HepG2 (cell line): ENCODE data around the gene MCM3AP. TPM values are rescaled to one million over a fixed set of nuclear protein-coding genes. Genes with fewer than 3 reads are reported as not detected.

Experiments
- ATAC-seq: fragments of 200-7000 bp; cut with Tn5 transposase; 3 replicates; pipeline ENCODE4 v1.9.1; 2020; ENCODE audit warnings: mild to moderate bottlenecking, moderate library complexity
- BruUV-seq: library from RNA; stranded (reverse); fragments of 400-500 nt; replicated peaks from 2 replicates; lab custom pipeline; 2021; lab: Mats Ljungman, UMichigan
- CTCF ChIA-PET: fragments of 300-600 bp; formaldehyde crosslinking; extraction: SDS; loops from one replicate; lab custom pipeline; 2021; ENCODE audit warnings: low total read pairs, inconsistent platforms, low intra/inter-chr PET ratio; lab: Yijun Ruan, JAX
- POLR2A ChIA-PET: fragments of 350-600 bp; sonication (Branson Sonifier 250); formaldehyde crosslinking; loops from one replicate; lab custom pipeline; 2020; ENCODE audit warnings: antibody characterized with exemption, inconsistent platforms; lab: Yijun Ruan, JAX
- DNase-seq: peaks from one replicate; pipeline ENCODE4 v3.0.0-alpha.2; 2015; ENCODE audit warnings: low spot score
- FAIRE-seq: peaks from 3 replicates; lab custom pipeline; 2011; peaks lifted over from hg19 to GRCh38; lab: Jason Lieb, UNC
- H2AFZ ChIP-seq: one replicate; pipeline ENCODE4 v1.6.1; 2011; ENCODE audit warnings: low read length, inconsistent platforms
- H3K27ac ChIP-seq: fragments of 300-600 bp; 3 replicates; pipeline ENCODE4 v1.8.0; 2011; ENCODE audit warnings: mixed run types, mild to moderate bottlenecking, mixed read lengths, low read length, inconsistent platforms; ENCODE audit not compliant: insufficient read depth; ENCODE audit errors: extremely low read length
- H3K27me3 ChIP-seq, 2 experiments: fragments of 200-600 bp in 1 of 2; 2 replicates in 1 of 2; 3 replicates in 1 of 2; pipeline versions ENCODE4 v1.6.0 to v1.8.0; 2011; ENCODE audit warnings: low read length in 2 of 2, mild to moderate bottlenecking in 2 of 2, moderate library complexity in 2 of 2, inconsistent platforms in 1 of 2; ENCODE audit not compliant: insufficient read depth in 2 of 2, control insufficient read depth in 1 of 2
- H3K36me3 ChIP-seq, 2 experiments: fragments of 200-600 bp in 1 of 2; replicated peaks in 1 of 2; 2 replicates in 1 of 2; 3 replicates in 1 of 2; pipeline versions ENCODE4 v1.5.1 to v1.8.0; 2011; ENCODE audit warnings: low read length in 2 of 2, inconsistent platforms in 1 of 2; ENCODE audit not compliant: insufficient read depth in 2 of 2, control insufficient read depth in 1 of 2
- H3K4me1 ChIP-seq: 2 replicates; pipeline ENCODE4 v1.5.1; 2012; ENCODE audit warnings: low read length, inconsistent platforms; ENCODE audit not compliant: insufficient read depth
- H3K4me2 ChIP-seq: 2 replicates; pipeline ENCODE4 v1.6.0; 2011; ENCODE audit warnings: low read depth, low read length, inconsistent platforms
- H3K4me3 ChIP-seq, 3 experiments: fragments of 200-600 bp in 1 of 3; sonication (generic), shearing (Covaris generic) in 1 of 3; replicated peaks in 1 of 3; 2 replicates each; pipeline ENCODE4 v1.5.1; 2011 to 2016; ENCODE audit warnings: low read length in 3 of 3, inconsistent platforms in 2 of 3, low read depth in 2 of 3, mild to moderate bottlenecking in 2 of 3, control low read depth in 1 of 3, mixed read lengths in 1 of 3; ENCODE audit not compliant: insufficient read depth in 1 of 3
- H3K79me2 ChIP-seq: one replicate; pipeline ENCODE4 v1.6.1; 2011; ENCODE audit warnings: low read length, inconsistent platforms; ENCODE audit not compliant: insufficient read depth
- H3K9ac ChIP-seq: 2 replicates; pipeline ENCODE4 v1.6.0; 2011; ENCODE audit warnings: mild to moderate bottlenecking, low read depth, low read length, inconsistent platforms; ENCODE audit not compliant: insufficient read depth
- H3K9me3 ChIP-seq: 2 replicates; pipeline ENCODE4 v1.5.1; 2012; ENCODE audit warnings: mild to moderate bottlenecking, low read length
- H4K20me1 ChIP-seq: 2 replicates; pipeline ENCODE4 v1.6.0; 2011; ENCODE audit warnings: inconsistent platforms, mild to moderate bottlenecking, low read length, moderate library complexity; ENCODE audit not compliant: insufficient read depth
- FOSL2 ChIP-seq: sonication (generic); formaldehyde crosslinking; IDR thresholded peaks from 2 replicates; pipeline ENCODE4 v1.4.0; 2020; ENCODE audit warnings: missing genetic modification reagents
- HNF4G ChIP-seq, 2 experiments: sonication (generic) in 1 of 2; formaldehyde crosslinking in 1 of 2; IDR thresholded peaks; 2 replicates each; pipeline versions ENCODE4 v1.4.0 to v1.6.1; 2011 to 2020; ENCODE audit warnings: borderline replicate concordance in 2 of 2, low read depth in 2 of 2, mild to moderate bottlenecking in 2 of 2, low read length in 1 of 2, missing genetic modification reagents in 1 of 2, moderate library complexity in 1 of 2
- HNRNPH1 ChIP-seq: fragments of 200-400 bp; formaldehyde crosslinking; optimal IDR thresholded peaks from 2 replicates; pipeline ENCODE3; 2017; ENCODE audit warnings: mild to moderate bottlenecking, low read depth, low read length
- HNRNPUL1 ChIP-seq: fragments of 200-400 bp; formaldehyde crosslinking; IDR thresholded peaks from 2 replicates; pipeline ENCODE4 v1.6.1; 2017; ENCODE audit warnings: low read depth, mild to moderate bottlenecking, low read length, moderate library complexity
- KDM5B ChIP-seq: sonication (generic); formaldehyde crosslinking; IDR thresholded peaks from 2 replicates; pipeline ENCODE4 v1.4.0; 2020; ENCODE audit warnings: missing genetic modification reagents, mild to moderate bottlenecking, borderline replicate concordance
- MTA1 ChIP-seq: sonication (generic); formaldehyde crosslinking; IDR thresholded peaks from 2 replicates; pipeline ENCODE4 v1.4.0; 2020; ENCODE audit warnings: missing genetic modification reagents, mild to moderate bottlenecking, borderline replicate concordance
- NFE2L2 ChIP-seq: fragments of 150-350 bp; IDR thresholded peaks from 2 replicates; pipeline ENCODE4 v1.6.1; 2014; ENCODE audit warnings: low read length
- RNF2 ChIP-seq: fragments of 450-650 bp; conservative IDR thresholded peaks from 2 replicates; pipeline ENCODE4 v1.6.1; 2016; ENCODE audit warnings: low read depth
- RORA ChIP-seq: sonication (generic); formaldehyde crosslinking; IDR thresholded peaks from 2 replicates; pipeline ENCODE4 v1.5.0; 2020; ENCODE audit warnings: mild to moderate bottlenecking, missing genetic modification reagents, moderate library complexity
- SCMH1 ChIP-seq: sonication (generic); formaldehyde crosslinking; IDR thresholded peaks from 2 replicates; pipeline ENCODE4 v1.9.0; 2021; ENCODE audit warnings: missing genetic modification reagents, mild to moderate bottlenecking, borderline replicate concordance
- TCF7L2 ChIP-seq: IDR thresholded peaks from 2 replicates; pipeline ENCODE4 v1.6.1; 2011; ENCODE audit warnings: mild to moderate bottlenecking, low read depth, low read length, moderate library complexity
- ZFAT ChIP-seq: sonication (generic); formaldehyde crosslinking; conservative IDR thresholded peaks from 2 replicates; pipeline ENCODE4 v1.8.1; 2023; ENCODE audit warnings: missing genetic modification reagents, inconsistent platforms
- ZNF292 ChIP-seq: sonication (generic); formaldehyde crosslinking; IDR thresholded peaks from 2 replicates; pipeline ENCODE4 v1.8.1; 2022; ENCODE audit warnings: mild to moderate bottlenecking, low read depth, missing genetic modification reagents, borderline replicate concordance
- ZSCAN29 ChIP-seq: sonication (generic); formaldehyde crosslinking; conservative IDR thresholded peaks from 2 replicates; pipeline ENCODE4 v1.4.0; 2020; ENCODE audit warnings: mild to moderate bottlenecking, missing genetic modification reagents
- WGBS: methylation state at CpG from one replicate; pipeline ENCODE4 v1.1.6; 2017; ENCODE audit warnings: low lambda C conversion rate; 5-methylcytosine and 5-hydroxymethylcytosine counted together
- in situ Hi-C: cut with HindIII; loops from 2 replicates; pipeline ENCODE4 v1.10.0; 2017; ENCODE audit warnings: low pct_unique_long_range_greater_than_20kb; ENCODE audit not compliant: extremely low pct_ligation_motif_present
- intact Hi-C: fragments of 100-400 bp; cut with micrococcal nuclease; formaldehyde crosslinking; loops from one replicate; pipeline ENCODE4 v1.10.0; 2022; ENCODE audit not compliant: unreplicated experiment
- polyA plus RNA-seq, 8 experiments: library from polyadenylated mRNA; depleted of rRNA in 3 of 8; stranded (reverse) in 7 of 8; unstranded in 1 of 8; fragments of >200 nt; fragmentation: Illumina TruSeq in 4 of 8; extraction: Trizol in 4 of 8; gene quantifications; 2 replicates each; pipeline versions ENCODE4 v1.2.1 to v1.2.3, GENCODE V29; 2011 to 2016; ENCODE audit warnings: low read depth in 4 of 8, missing spikeins in 1 of 8, mixed read lengths in 1 of 8; ENCODE audit not compliant: insufficient read depth in 1 of 8
- total RNA-seq, 5 experiments: library from RNA; depleted of rRNA; stranded (reverse); fragments of >200 nt; fragmentation: Illumina TruSeq; extraction: Trizol; gene quantifications; 2 replicates each; pipeline ENCODE4 v1.2.3, GENCODE V29; 2016; ENCODE audit warnings: low read depth in 1 of 5
- TF ChIP-seq, protein P1 (sequence below): sonication (generic); formaldehyde crosslinking; IDR thresholded peaks from 2 replicates; pipeline ENCODE4 v1.4.0; 2020; ENCODE audit warnings: missing genetic modification reagents
- TF ChIP-seq, protein P2 (sequence below): sonication (generic); formaldehyde crosslinking; IDR thresholded peaks from 2 replicates; pipeline ENCODE4 v1.5.1; 2020; ENCODE audit warnings: missing genetic modification reagents, mild to moderate bottlenecking, borderline replicate concordance
- TF ChIP-seq, protein P3 (sequence below): conservative IDR thresholded peaks from 2 replicates; pipeline ENCODE4 v1.6.1; 2018; ENCODE audit warnings: missing genetic modification reagents

Gene MCM3AP
- total and polyA plus RNA-seq, 2 of the 13 experiments (the other 11 are each of a cell fraction or from before 2014, with no cell fraction given): 27.0 to 54.7 TPM

DNA sequence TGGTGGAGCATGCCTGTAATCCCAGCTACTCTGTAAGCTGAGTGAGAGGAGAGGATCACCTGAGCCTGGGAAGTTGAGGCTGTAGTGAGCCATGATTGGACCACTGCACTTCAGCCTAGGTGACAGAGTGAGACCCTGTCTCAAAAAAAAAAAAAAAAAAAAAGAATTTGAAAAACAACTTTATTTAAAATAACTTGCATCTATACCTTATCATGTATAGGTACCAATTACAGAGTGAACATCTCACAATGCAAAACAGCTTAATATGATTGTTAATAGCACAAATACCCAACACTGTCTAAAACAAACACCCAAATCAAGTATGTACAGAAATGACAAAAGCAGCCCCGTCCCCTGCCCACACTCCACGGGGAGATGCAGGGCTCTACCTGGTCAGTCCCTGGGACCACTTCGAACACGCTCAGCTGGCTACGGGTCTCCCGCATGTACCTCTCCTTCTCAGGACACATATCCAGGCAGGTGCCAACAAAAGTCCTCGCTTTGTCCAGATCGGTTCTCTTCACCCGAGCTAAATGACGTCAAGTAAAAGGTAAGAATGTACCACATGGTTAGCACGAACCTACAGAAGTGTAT, 10.5 kb downstream of the MCM3AP start:
- no peaks in the 10 kb centered on the region for H3K9me3 ChIP-seq
- POLR2A ChIA-PET: no interaction called here
- H2AFZ ChIP-seq: no peak overlapping the region
- no peak overlapping the region for H3K9ac ChIP-seq
- peaks cover 36 to 85% of the 10 kb centered on the region in 2 experiments for H3K36me3 ChIP-seq
- H4K20me1 ChIP-seq: no peaks in the 10 kb centered on the region
- ATAC-seq (no peak), DNase-seq (no peak), FAIRE-seq (no peak)
- CTCF ChIA-PET: no interaction called here
- H3K4me3 ChIP-seq: no peak overlapping the region
- intact Hi-C loops (no loop called here), in situ Hi-C loops (no loop called here)
- H3K27me3 ChIP-seq: no peaks in the 10 kb centered on the region
- no peaks in the 10 kb centered on the region for H3K4me1 ChIP-seq
- H3K79me2 ChIP-seq: no peaks in the 10 kb centered on the region
- WGBS: 99% methylated on average over 11 of the region's 11 CpGs
- no TSS peak for BruUV-seq
- TF ChIP-seq SCMH1 (no peak), ZNF292 (CRISPR knock-in tag) (no peak), MTA1 (no peak), ZSCAN29 (CRISPR knock-in tag) (no peak), TCF7L2 (no peak), RORA (CRISPR knock-in tag) (no peak), RNF2 (no peak), HNRNPUL1 (no peak), NFE2L2 (no peak), FOSL2 (no peak), ZFAT (CRISPR knock-in tag) (no peak), HNRNPH1 (no peak), KDM5B (CRISPR knock-in tag) (no peak), HNF4G (IDR thresholded peaks at IDR 0.05; ENCODE audit: borderline replicate concordance, low read depth, low read length) (no peak), HNF4G (CRISPR knock-in tag; IDR thresholded peaks at IDR 0.05; ENCODE audit: borderline replicate concordance, low read depth) (no peak)
- TF ChIP-seq, protein P1, sequence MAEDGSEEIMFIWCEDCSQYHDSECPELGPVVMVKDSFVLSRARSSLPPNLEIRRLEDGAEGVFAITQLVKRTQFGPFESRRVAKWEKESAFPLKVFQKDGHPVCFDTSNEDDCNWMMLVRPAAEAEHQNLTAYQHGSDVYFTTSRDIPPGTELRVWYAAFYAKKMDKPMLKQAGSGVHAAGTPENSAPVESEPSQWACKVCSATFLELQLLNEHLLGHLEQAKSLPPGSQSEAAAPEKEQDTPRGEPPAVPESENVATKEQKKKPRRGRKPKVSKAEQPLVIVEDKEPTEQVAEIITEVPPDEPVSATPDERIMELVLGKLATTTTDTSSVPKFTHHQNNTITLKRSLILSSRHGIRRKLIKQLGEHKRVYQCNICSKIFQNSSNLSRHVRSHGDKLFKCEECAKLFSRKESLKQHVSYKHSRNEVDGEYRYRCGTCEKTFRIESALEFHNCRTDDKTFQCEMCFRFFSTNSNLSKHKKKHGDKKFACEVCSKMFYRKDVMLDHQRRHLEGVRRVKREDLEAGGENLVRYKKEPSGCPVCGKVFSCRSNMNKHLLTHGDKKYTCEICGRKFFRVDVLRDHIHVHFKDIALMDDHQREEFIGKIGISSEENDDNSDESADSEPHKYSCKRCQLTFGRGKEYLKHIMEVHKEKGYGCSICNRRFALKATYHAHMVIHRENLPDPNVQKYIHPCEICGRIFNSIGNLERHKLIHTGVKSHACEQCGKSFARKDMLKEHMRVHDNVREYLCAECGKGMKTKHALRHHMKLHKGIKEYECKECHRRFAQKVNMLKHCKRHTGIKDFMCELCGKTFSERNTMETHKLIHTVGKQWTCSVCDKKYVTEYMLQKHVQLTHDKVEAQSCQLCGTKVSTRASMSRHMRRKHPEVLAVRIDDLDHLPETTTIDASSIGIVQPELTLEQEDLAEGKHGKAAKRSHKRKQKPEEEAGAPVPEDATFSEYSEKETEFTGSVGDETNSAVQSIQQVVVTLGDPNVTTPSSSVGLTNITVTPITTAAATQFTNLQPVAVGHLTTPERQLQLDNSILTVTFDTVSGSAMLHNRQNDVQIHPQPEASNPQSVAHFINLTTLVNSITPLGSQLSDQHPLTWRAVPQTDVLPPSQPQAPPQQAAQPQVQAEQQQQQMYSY (CRISPR knock-in tag): no peak
- TF ChIP-seq, protein P2, sequence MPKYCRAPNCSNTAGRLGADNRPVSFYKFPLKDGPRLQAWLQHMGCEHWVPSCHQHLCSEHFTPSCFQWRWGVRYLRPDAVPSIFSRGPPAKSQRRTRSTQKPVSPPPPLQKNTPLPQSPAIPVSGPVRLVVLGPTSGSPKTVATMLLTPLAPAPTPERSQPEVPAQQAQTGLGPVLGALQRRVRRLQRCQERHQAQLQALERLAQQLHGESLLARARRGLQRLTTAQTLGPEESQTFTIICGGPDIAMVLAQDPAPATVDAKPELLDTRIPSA (CRISPR knock-in tag): no peak
- TF ChIP-seq, protein P3, sequence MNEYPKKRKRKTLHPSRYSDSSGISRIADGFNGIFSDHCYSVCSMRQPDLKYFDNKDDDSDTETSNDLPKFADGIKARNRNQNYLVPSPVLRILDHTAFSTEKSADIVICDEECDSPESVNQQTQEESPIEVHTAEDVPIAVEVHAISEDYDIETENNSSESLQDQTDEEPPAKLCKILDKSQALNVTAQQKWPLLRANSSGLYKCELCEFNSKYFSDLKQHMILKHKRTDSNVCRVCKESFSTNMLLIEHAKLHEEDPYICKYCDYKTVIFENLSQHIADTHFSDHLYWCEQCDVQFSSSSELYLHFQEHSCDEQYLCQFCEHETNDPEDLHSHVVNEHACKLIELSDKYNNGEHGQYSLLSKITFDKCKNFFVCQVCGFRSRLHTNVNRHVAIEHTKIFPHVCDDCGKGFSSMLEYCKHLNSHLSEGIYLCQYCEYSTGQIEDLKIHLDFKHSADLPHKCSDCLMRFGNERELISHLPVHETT: no peak
- no peak overlapping the region for H3K4me2 ChIP-seq
- H3K27ac ChIP-seq: no peak overlapping the region
